Neural cell (in vitro differentiated cells): ENCODE data around the gene ADM. TPM values are rescaled to one million over a fixed set of nuclear protein-coding genes. Genes with fewer than 3 reads are reported as not detected.

ENCODE experiments used
- H2AFZ ChIP-seq: fragments of 200-600, 300-800 bp; sonication (generic), shearing (Covaris generic); 2 replicates; pipeline ENCODE4 v1.6.0; 2014; ENCODE audit warnings: low read depth, mild to moderate bottlenecking, antibody characterized with exemption, low read length, moderate library complexity
- H3F3A ChIP-seq: fragments of 200-600 bp; shearing (Covaris generic); 2 replicates; pipeline ENCODE4 v1.6.1; 2016; ENCODE audit warnings: mild to moderate bottlenecking, moderate library complexity, mixed read lengths, antibody characterized with exemption, low read length; ENCODE audit not compliant: insufficient read depth, poor library complexity, severe bottlenecking
- H3K27ac ChIP-seq: fragments of 200-600, 300-800 bp; sonication (generic), shearing (Covaris generic); 2 replicates; pipeline ENCODE4 v1.5.1; 2014; ENCODE audit warnings: mild to moderate bottlenecking, low read length, moderate library complexity
- H3K27me3 ChIP-seq: fragments of 300-800, 200-600 bp; sonication (generic), shearing (Covaris generic); 2 replicates; pipeline ENCODE4 v1.6.0; 2014; ENCODE audit warnings: mild to moderate bottlenecking, low read depth, low read length, moderate library complexity; ENCODE audit not compliant: insufficient read depth
- H3K36me3 ChIP-seq: fragments of 300-800, 200-600 bp; sonication (generic), shearing (Covaris generic); 2 replicates; pipeline ENCODE4 v1.5.1; 2014; ENCODE audit warnings: mild to moderate bottlenecking, antibody characterized with exemption, low read length, moderate library complexity; ENCODE audit not compliant: insufficient read depth
- H3K4me2 ChIP-seq: fragments of 300-800, 200-600 bp; sonication (generic), shearing (Covaris generic); 2 replicates; pipeline ENCODE4 v1.6.0; 2014; ENCODE audit warnings: mild to moderate bottlenecking, low read length
- H3K4me3 ChIP-seq: fragments of 300-800, 200-600 bp; sonication (generic), shearing (Covaris generic); 2 replicates; pipeline ENCODE4 v1.5.1; 2014; ENCODE audit warnings: mild to moderate bottlenecking, low read length, moderate library complexity
- H3K79me2 ChIP-seq: fragments of 200-600 bp; shearing (Covaris generic); replicated peaks from 2 replicates; pipeline ENCODE4 v1.6.0; 2014; ENCODE audit warnings: mild to moderate bottlenecking, low read length, moderate library complexity; ENCODE audit not compliant: insufficient read depth
- H3K9ac ChIP-seq: fragments of 300-800, 200-600 bp; sonication (generic), shearing (Covaris generic); 2 replicates; pipeline ENCODE4 v1.6.1; 2016; ENCODE audit warnings: mild to moderate bottlenecking, low read length, mixed read lengths
- H3K9me2 ChIP-seq: fragments of 200-600 bp; shearing (Covaris generic); 2 replicates; pipeline ENCODE4 v1.6.1; 2016; ENCODE audit warnings: mild to moderate bottlenecking, low read length, mixed read lengths; ENCODE audit not compliant: insufficient read depth
- H3K9me3 ChIP-seq: fragments of 200-600, 300-800 bp; sonication (generic), shearing (Covaris generic); 2 replicates; pipeline ENCODE4 v1.6.1; 2016; ENCODE audit warnings: mild to moderate bottlenecking, mixed run types, low read length, moderate library complexity, mixed read lengths
- H4K20me1 ChIP-seq: fragments of 200-600 bp; shearing (Covaris generic); 2 replicates; pipeline ENCODE4 v1.6.1; 2016; ENCODE audit warnings: mild to moderate bottlenecking, mixed run types; ENCODE audit not compliant: insufficient read depth
- EP300 ChIP-seq: fragments of 450-650 bp; conservative IDR thresholded peaks from 2 replicates; pipeline ENCODE4 v1.6.1; 2014; ENCODE audit warnings: antibody characterized with exemption, mild to moderate bottlenecking, moderate library complexity; ENCODE audit not compliant: poor library complexity, severe bottlenecking
- EZH2 ChIP-seq: fragments of 200-600, 300-800 bp; shearing (Covaris generic), sonication (generic); IDR thresholded peaks from 2 replicates; pipeline ENCODE4 v1.6.1; 2014; ENCODE audit warnings: antibody characterized with exemption, low read length, borderline replicate concordance, mild to moderate bottlenecking; ENCODE audit not compliant: insufficient read depth, poor library complexity, severe bottlenecking
- MXI1 ChIP-seq: fragments of 450-650 bp; conservative IDR thresholded peaks from 2 replicates; pipeline ENCODE4 v1.6.1; 2014; ENCODE audit warnings: antibody characterized with exemption, mild to moderate bottlenecking; ENCODE audit not compliant: poor library complexity, severe bottlenecking
- POLR2AphosphoS5 ChIP-seq: IDR thresholded peaks from 2 replicates; pipeline ENCODE4 v1.6.1; 2012
- RAD21 ChIP-seq: fragments of 450-650 bp; conservative IDR thresholded peaks from 2 replicates; pipeline ENCODE4 v1.6.1; 2014; ENCODE audit warnings: antibody characterized with exemption, mild to moderate bottlenecking, moderate library complexity
- SMC3 ChIP-seq: fragments of 450-650 bp; conservative IDR thresholded peaks from 2 replicates; pipeline ENCODE4 v1.6.1; 2014; ENCODE audit warnings: antibody characterized with exemption, mild to moderate bottlenecking, moderate library complexity; ENCODE audit not compliant: poor library complexity
- TAF1 ChIP-seq: IDR thresholded peaks from 2 replicates; pipeline ENCODE4 v1.6.1; 2012; ENCODE audit warnings: low read depth
- polyA plus RNA-seq: library from polyadenylated mRNA; depleted of rRNA; stranded (reverse); fragments of >200 nt; gene quantifications from 2 replicates; pipeline ENCODE4 v1.2.3, GENCODE V29; 2014
- TF ChIP-seq, protein P1 (sequence below): fragments of 450-650 bp; IDR thresholded peaks from 2 replicates; pipeline ENCODE4 v1.5.1; 2014; ENCODE audit warnings: antibody characterized with exemption, mild to moderate bottlenecking, moderate library complexity; ENCODE audit not compliant: poor library complexity, severe bottlenecking
- TF ChIP-seq, protein P2 (sequence below): IDR thresholded peaks from 2 replicates; pipeline ENCODE4 v1.6.1; 2012; ENCODE audit warnings: borderline replicate concordance

Gene ADM
- polyA plus RNA-seq, 1 donor from 2014 or later: 1.6 TPM

DNA sequence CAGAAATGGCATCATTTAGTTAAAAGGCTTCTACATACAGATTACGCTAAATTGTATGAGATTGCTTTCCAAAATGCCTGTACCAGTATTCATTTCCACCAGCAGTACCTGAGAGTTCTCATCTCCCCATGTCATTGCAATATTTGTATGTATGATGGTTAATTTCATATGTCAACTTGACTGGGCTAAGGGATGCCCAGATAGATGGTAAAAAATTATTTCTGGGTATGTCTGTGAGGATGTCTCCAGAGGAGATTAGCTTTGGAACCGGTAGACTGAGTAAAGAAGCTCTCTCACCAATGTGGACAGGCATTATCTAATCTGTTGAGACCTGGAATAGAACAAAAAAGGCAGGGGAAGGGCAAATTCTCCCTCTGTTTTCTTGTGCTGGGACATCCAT is 6.9 kb downstream of the ADM start:
- TF ChIP-seq RAD21: no peak
- no peak for TF ChIP-seq POLR2AphosphoS5
- no peak for TF ChIP-seq EP300
- TF ChIP-seq, protein P1, sequence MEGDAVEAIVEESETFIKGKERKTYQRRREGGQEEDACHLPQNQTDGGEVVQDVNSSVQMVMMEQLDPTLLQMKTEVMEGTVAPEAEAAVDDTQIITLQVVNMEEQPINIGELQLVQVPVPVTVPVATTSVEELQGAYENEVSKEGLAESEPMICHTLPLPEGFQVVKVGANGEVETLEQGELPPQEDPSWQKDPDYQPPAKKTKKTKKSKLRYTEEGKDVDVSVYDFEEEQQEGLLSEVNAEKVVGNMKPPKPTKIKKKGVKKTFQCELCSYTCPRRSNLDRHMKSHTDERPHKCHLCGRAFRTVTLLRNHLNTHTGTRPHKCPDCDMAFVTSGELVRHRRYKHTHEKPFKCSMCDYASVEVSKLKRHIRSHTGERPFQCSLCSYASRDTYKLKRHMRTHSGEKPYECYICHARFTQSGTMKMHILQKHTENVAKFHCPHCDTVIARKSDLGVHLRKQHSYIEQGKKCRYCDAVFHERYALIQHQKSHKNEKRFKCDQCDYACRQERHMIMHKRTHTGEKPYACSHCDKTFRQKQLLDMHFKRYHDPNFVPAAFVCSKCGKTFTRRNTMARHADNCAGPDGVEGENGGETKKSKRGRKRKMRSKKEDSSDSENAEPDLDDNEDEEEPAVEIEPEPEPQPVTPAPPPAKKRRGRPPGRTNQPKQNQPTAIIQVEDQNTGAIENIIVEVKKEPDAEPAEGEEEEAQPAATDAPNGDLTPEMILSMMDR: no peak
- TF ChIP-seq MXI1: no peak
- TF ChIP-seq, protein P2, sequence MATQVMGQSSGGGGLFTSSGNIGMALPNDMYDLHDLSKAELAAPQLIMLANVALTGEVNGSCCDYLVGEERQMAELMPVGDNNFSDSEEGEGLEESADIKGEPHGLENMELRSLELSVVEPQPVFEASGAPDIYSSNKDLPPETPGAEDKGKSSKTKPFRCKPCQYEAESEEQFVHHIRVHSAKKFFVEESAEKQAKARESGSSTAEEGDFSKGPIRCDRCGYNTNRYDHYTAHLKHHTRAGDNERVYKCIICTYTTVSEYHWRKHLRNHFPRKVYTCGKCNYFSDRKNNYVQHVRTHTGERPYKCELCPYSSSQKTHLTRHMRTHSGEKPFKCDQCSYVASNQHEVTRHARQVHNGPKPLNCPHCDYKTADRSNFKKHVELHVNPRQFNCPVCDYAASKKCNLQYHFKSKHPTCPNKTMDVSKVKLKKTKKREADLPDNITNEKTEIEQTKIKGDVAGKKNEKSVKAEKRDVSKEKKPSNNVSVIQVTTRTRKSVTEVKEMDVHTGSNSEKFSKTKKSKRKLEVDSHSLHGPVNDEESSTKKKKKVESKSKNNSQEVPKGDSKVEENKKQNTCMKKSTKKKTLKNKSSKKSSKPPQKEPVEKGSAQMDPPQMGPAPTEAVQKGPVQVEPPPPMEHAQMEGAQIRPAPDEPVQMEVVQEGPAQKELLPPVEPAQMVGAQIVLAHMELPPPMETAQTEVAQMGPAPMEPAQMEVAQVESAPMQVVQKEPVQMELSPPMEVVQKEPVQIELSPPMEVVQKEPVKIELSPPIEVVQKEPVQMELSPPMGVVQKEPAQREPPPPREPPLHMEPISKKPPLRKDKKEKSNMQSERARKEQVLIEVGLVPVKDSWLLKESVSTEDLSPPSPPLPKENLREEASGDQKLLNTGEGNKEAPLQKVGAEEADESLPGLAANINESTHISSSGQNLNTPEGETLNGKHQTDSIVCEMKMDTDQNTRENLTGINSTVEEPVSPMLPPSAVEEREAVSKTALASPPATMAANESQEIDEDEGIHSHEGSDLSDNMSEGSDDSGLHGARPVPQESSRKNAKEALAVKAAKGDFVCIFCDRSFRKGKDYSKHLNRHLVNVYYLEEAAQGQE: no peak
- TF ChIP-seq EZH2: no peak
- no peak for TF ChIP-seq TAF1
- TF ChIP-seq SMC3: no peak
- H2AFZ ChIP-seq: no peak overlapping the region
- no peaks in the 10 kb centered on the region for H3F3A ChIP-seq
- H3K9me2 ChIP-seq: no peaks in the 10 kb centered on the region
- H3K4me2 ChIP-seq: no peak overlapping the region
- H3K4me3 ChIP-seq: no peak overlapping the region
- H3K27ac ChIP-seq: no peak overlapping the region
- no peak overlapping the region for H3K9ac ChIP-seq
- no peaks in the 10 kb centered on the region for H3K9me3 ChIP-seq
- no peaks in the 10 kb centered on the region for H3K79me2 ChIP-seq
- H3K27me3 ChIP-seq: peaks cover 30% of the 10 kb centered on the region
- no peaks in the 10 kb centered on the region for H4K20me1 ChIP-seq
- no peaks in the 10 kb centered on the region for H3K36me3 ChIP-seq

- Histone ChIP-seq H3K36me3 (no peaks in the 10 kb centered on the region), H3K4me3 (no peak overlapping the region), H4K20me1 (no peaks in the 10 kb centered on the region), H3K79me2 (no peaks in the 10 kb centered on the region), H3K27me3 (peaks cover 4% of the 10 kb centered on the region), H3K9me2 (no peaks in the 10 kb centered on the region), H3K9me3 (no peaks in the 10 kb centered on the region), H3K9ac (no peak overlapping the region), H3F3A (no peaks in the 10 kb centered on the region), H2AFZ (no peak overlapping the region), H3K4me2 (no peak overlapping the region), H3K27ac (no peak overlapping the region)
- TF ChIP-seq EP300 (no peak), MXI1 (no peak), SMC3 (no peak)
Observed at GRCh38 chr11:10314199-10315072, 9.6 kb downstream of the ADM start.
